HG03039 (cell line): ENCODE results near the gene TBXA2R.
"Not testable (repeated sequence)": the region's sequence is repeated elsewhere in the genome, so short reads cannot be mapped to it uniquely, and the experiment has no call there.

ENCODE experiments used
- ATAC-seq: cut with Tn5 transposase; IDR thresholded peaks from one replicate; pipeline ENCODE4 v1.9.1; 2021; ENCODE audit warnings: mild to moderate bottlenecking, moderate library complexity; ENCODE audit not compliant: unreplicated experiment

TBXA2R gene

GRCh38 chr19:3641515-3642269, 35.0 kb upstream of the TBXA2R start:
- ATAC-seq = no peak

GRCh38 chr19:3639479-3639878, 32.8 kb upstream of the TBXA2R start:
- ATAC-seq = no peak

DNA sequence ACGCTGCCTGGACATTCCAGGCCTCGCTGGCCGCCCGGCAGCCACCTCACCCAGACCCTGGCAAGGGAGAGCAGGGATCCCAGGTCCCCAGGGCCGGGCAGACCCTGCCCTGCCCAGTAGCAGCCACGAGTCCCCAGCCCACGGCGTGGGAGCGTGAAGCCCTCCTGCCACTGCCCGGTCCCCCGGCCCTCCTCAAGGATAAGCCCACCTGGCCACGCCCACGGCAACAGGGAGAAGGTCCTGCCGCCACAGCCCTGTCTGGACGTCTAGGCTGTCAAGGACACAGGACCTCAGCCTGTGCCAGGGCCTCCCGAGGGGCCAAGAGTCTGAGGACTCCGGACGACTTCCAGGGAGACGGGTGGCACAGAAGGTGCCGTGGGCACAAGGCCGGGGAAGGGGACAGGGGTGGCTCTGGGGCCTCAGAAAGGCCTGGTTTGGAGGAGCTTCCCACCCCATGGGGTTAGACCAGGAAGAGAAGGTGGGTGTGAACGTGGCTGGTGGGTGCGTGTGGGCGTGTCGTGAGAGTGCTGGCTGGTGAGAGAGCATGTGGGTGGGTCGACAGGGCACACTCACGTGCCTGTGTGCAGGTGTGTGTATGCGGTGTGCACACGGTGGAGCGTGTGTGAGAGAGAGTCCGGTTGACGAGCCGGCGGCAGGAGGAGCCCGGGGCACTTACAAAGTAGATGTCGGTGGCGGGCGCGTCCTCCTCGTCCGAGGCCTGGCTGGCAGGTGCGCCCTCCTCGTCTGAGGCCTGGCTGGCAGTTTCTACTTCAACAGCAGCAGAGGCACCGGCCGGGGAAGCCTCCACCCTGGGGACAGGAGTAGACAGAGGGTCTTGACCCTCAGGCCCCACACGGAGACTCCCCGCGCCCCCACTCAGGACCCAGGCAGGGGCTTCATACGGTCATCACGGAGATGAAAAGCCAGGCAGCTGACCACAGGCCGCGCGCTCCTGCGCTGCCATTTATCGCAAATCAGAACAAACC, 31.8 kb upstream of the TBXA2R start:
- ATAC-seq = no peak

DNA sequence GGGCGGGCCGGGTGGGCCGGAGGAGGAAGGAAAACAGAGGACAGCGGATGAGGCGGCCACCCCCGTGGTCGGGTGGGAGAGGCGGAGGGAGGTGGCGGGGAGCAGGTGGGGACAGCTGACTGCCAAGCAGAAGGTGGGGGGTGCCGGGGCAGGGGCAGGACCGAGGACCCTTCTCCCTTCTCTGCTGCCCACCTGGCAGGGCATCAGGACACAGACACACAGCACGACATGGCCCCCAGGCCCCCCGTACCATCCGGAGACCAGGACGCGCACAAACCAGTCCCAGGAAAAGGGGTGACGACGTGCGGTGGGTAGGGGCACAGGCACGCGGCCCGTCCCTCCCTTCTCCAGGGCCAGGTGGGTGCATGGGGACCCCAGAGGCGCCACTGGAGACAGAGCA, 30.9 kb upstream of the TBXA2R start:
- ATAC-seq = no peak

DNA sequence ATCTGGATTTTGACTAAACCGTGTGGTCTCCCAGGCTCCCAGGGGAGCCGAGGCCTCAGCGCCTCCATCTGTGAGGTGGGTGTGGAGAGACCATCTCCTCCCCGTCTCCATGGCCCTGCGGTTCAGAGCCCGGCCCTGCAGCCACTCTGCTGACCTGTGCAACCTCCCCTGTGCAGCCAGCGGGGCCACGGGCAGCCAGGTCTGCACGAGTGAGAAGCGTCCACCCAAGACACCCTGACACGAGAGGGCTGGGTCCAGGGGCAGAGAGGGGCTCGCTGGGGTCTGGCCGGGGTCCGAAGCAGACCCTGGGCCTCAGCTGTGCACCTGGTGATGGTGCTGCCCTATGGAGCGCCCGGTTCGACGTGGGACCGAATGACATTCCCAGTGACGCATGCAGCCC, 30.3 kb upstream of the TBXA2R start:
- ATAC-seq = no peak

DNA sequence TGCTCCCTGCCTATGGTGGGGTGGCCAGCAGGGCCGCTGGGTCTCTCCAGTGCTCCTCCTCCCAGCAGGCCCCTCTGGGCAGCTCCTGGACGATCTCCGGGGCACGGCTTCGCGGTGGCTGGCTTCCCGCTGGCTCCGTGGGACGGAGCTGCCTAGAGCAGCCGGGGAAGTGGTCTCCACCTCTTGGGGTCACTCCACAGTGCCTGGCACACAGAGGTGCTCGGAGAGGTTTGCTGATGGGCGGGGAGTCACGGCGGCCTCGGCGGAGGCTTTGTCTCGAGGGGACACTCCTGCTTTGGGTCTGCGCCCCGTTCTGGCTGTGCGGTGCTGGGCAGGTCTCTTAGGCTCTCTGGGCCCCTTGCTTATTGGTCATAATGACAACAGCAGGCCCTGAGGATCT, 29.8 kb upstream of the TBXA2R start:
- ATAC-seq = no peak

DNA sequence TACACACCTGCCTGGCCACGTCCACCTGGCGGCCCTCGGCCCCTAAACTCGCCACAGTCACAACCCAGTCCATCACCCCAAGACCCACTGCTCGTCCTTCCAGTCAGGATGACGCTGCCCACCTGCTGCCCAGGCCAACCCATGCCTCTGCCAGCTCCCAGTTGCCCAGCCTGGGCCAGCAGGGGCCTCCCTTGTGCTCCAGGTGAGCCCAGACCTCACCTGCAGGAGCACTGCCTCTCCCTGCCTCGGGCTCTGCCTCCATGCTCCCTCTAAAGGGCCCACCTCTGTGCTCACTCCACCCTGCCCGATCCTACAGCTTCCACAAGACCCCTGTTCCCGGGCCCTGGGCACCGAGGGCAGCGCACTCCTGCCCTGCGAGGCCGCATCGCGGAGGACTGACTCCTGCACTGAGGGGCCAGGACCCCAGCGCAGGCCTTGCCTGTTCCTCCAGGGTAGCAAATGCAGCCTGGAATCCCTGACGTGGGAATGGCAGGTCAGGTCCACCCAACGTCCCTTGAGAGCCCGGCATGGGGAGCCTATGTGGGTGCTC, 27.9 kb upstream of the TBXA2R start:
- ATAC-seq = no peak

DNA sequence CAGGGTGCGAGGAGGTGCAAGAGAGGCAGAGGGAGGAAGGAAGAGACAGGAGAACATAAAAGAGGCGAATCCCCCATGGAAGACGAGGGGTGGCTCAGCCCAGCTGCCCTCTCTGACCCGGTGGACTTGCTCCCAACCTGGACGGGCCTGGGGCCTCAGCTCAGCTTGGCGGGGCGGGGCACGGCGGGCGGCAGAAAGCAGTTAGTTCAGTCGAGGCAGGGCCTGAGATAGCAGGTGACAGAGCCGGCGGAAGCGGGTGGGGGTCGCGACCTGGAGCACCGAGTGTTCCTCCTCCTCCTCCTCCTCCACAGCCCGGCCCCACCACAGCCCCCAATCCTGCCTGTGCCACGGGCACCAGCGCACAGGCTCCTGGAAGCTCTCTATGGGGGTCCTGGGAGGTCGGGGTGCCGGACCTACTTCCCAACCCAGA, 26.9 kb upstream of the TBXA2R start:
- no peak for ATAC-seq

DNA sequence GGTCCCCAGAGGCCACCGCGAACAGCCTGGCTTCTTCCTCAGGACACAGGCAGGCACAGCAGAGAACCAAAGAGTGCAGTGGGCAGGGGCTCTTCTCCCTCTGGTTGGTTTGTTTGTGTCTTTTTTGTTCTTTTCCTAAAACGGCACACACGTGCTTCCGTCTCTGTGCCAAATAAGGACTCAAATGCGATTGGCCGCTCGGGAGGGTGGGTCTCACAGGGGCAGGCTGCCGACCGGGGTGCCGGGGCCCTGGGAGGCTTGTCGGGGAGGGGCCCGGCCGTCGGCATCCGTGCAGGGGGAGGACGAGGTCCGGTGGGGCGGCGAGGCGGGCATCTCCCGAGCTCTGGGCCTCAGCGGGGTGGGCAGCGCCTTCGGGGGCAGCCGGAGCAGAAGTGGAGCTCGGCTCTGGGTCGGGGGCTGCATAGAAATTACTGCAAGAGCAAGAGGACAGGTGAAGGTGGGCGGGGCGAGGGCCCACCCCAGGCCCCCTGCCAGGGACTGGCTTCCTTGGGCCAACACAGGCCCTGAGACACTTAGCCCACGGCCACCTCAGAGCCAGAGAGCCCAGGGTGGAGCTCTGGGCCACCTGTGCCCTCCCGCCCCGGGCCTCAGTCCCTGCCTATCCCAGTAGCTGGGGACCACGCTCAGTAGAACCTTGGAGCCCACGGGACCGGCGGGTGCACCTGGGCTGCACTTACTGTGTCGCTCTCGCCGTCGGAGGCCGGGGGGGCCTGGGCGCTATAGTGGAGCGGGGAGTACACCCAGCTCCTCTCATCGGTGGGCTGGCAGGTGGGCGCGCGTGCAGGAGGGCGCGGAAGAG, 26.3 kb upstream of the TBXA2R start:
- ATAC-seq = no peak

GRCh38 chr19:3632098-3632497, 25.4 kb upstream of the TBXA2R start:
- no peak for ATAC-seq

DNA sequence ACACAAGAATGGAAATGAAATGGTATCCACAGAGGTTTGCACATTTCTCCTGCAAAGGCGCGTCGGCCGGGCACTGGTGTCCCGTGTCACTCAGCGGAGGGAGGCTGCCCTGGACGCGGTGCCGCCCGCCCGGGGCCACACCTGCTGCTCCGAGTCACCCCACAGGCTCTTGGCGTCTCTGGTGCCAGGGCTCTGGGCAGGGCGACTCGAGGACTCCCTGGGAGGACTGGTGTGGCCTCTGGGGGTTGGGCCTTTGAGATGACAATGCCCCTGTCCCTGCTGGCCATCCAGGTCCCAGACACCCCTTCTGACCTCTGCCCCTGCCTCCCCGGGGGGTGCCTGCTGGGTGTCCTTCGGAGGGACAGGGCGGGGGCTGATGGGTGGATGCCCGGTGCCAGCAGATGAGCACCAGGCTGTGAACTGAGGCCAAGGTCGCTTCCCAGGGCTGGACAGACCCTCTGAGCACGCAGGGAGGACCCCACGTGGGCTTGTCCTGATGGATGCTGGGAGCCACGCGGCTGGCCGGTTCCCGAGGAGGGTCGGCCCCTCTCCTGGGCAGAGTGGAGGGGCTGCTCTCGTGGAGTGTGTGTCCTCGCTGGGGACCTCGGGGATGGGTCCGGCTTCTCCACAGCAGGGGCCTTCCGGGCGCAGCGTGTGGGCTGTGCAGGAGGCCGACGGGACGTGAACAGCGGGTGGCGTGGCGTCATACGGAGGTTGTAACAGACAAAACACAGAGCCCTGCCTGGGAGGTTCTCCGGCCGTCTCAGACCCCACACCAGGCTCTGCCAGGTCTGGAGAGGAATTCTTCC, 24.6 kb upstream of the TBXA2R start:
- no peak for ATAC-seq

DNA sequence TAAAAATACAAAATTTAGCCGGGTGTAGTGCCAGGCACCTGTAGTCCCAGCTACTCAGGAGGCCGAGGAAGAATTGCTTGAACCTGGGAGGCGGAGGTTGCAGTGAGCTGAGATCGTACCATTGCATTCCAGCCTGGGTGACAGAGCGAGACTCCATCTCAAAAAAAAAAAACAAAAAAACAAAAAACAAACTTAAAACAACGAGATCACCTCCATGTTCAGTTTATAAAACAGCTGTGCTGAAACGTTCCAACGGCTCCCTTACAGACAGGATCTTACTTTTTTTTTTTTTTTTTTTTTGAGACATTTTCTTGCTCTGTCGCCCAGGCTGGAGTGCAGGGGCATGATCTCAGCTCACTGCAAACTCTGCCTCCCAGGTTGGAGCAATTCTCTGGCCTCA, 22.1 kb upstream of the TBXA2R start:
- not testable (repeated sequence) for ATAC-seq

GRCh38 chr19:3627351-3627723, 20.7 kb upstream of the TBXA2R start:
- ATAC-seq = no peak

- ATAC-seq = peak; percentile 86
These were observed 20.0 kb upstream of the TBXA2R start, which contains the start of gene CACTIN for GRCh38 chr19:3626473-3627350. TSS of gene CACTIN (minus strand) at chr19:3626790. CDS start at chr19:3626762, 28 bp downstream.

GRCh38 chr19:3625996-3626472, 19.4 kb upstream of the TBXA2R start:
- ATAC-seq = peak; percentile 10

- no peak for ATAC-seq
These were observed 17.0 kb upstream of the TBXA2R start for GRCh38 chr19:3623716-3624115.

GRCh38 chr19:3622224-3622623, 15.5 kb upstream of the TBXA2R start:
- ATAC-seq = no peak

DNA sequence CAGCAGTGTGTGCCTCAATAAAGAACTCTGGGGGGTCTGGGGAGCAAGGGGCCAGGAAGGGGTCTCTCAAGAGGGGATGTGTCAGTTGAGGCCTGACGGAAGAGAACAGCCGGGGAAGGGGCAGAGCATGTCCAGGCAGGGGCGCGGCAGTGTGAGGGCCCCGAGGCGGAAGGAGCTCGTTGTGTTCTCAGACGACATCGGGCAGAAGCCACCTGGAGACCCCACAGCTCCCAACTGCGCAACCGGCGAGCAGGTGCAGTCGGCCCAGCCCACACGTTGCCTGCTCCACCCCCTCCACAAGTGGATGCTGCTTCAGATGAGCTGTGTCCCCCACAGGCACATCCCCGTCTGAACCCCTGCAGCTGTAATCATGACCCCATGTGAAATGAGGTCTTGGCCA, 15.0 kb upstream of the TBXA2R start:
- no peak for ATAC-seq
